H1 (cell line): ENCODE data around the gene LRRC32. TPM values are rescaled to one million over a fixed set of nuclear protein-coding genes. Genes with fewer than 3 reads are reported as not detected.
A peak's percentile ranks its signal among the peaks of the same experiment; 100 is the strongest.

Source experiments
- CTCF ChIA-PET: fragments of 300-600 bp; sonication (Branson Sonifier 250); formaldehyde crosslinking; loops from one replicate; lab custom pipeline; 2021; ENCODE audit not compliant: partially characterized antibody; lab: Charles Lee
- POLR2A ChIA-PET: fragments of 300-600 bp; sonication (Branson Sonifier 250); formaldehyde crosslinking; loops from one replicate; lab custom pipeline; 2021; ENCODE audit warnings: inconsistent platforms; ENCODE audit not compliant: partially characterized antibody; lab: Charles Lee
- DNase-seq, 2 experiments: peaks; one replicate each; pipeline versions ENCODE4 v3.0.0 to v3.0.0-alpha.2; 2010 to 2022; ENCODE audit warnings: low spot score in 2 of 2, low read depth in 1 of 2, mixed read lengths in 1 of 2
- FAIRE-seq: peaks from 2 replicates; lab custom pipeline; 2011; peaks lifted over from hg19 to GRCh38; lab: Jason Lieb, UNC
- H2AFZ ChIP-seq: 2 replicates; pipeline ENCODE4 v1.8.1; 2012; ENCODE audit warnings: low read length, inconsistent platforms
- H2AK5ac ChIP-seq: 2 replicates; pipeline ENCODE4 v1.6.1; 2013; ENCODE audit warnings: low read depth, low read length
- H2BK120ac ChIP-seq: replicated peaks from 2 replicates; pipeline ENCODE3; 2013; ENCODE audit warnings: low read depth, low read length, inconsistent platforms
- H2BK12ac ChIP-seq: 2 replicates; pipeline ENCODE4 v1.6.1; 2013; ENCODE audit warnings: low read depth, low read length
- H2BK15ac ChIP-seq: 2 replicates; pipeline ENCODE4 v1.6.1; 2013; ENCODE audit warnings: low read length
- H2BK20ac ChIP-seq: 2 replicates; pipeline ENCODE4 v1.6.1; 2013; ENCODE audit warnings: low read length
- H2BK5ac ChIP-seq: 2 replicates; pipeline ENCODE4 v1.6.1; 2013; ENCODE audit warnings: low read depth, low read length
- H3K14ac ChIP-seq: 2 replicates; pipeline ENCODE4 v1.6.1; 2013; ENCODE audit warnings: inconsistent platforms; ENCODE audit not compliant: insufficient read length
- H3K18ac ChIP-seq: 2 replicates; pipeline ENCODE4 v1.6.1; 2013; ENCODE audit warnings: low read length; ENCODE audit errors: extremely low read depth
- H3K23ac ChIP-seq: 2 replicates; pipeline ENCODE4 v1.6.1; 2013; ENCODE audit warnings: inconsistent platforms; ENCODE audit not compliant: insufficient read length
- H3K23me2 ChIP-seq: 2 replicates; pipeline ENCODE4 v1.6.1; 2013; ENCODE audit warnings: low read depth, low read length
- H3K27ac ChIP-seq: 2 replicates; pipeline ENCODE4 v1.6.1; 2011; ENCODE audit warnings: low read depth, low read length, inconsistent platforms
- H3K27me3 ChIP-seq, 4 experiments: replicated peaks in 1 of 4; 1 replicate in 1 of 4; 2 replicates in 3 of 4; pipeline versions ENCODE4 v1.6.1 to v1.8.1; 2011 to 2013; ENCODE audit warnings: low read length in 3 of 4, mild to moderate bottlenecking in 3 of 4, inconsistent platforms in 2 of 4, mixed read lengths in 2 of 4, moderate library complexity in 1 of 4; ENCODE audit not compliant: control insufficient read depth in 3 of 4, insufficient read depth in 3 of 4; ENCODE audit errors: extremely low read depth in 1 of 4
- H3K36me3 ChIP-seq, 4 experiments: 2 replicates each; pipeline versions ENCODE4 v1.6.1 to v1.8.1; 2011 to 2013; ENCODE audit warnings: mild to moderate bottlenecking in 4 of 4, low read length in 3 of 4, moderate library complexity in 2 of 4, control low read depth in 1 of 4, inconsistent platforms in 1 of 4; ENCODE audit not compliant: insufficient read depth in 4 of 4, control insufficient read depth in 2 of 4
- H3K4ac ChIP-seq: replicated peaks from 2 replicates; pipeline ENCODE3; 2013; ENCODE audit warnings: low read length, low read depth, mixed read lengths, inconsistent platforms; ENCODE audit not compliant: insufficient read length
- H3K4me1 ChIP-seq, 4 experiments: replicated peaks in 1 of 4; 1 replicate in 1 of 4; 2 replicates in 3 of 4; pipeline versions ENCODE4 v1.6.1 to v1.8.1; 2011 to 2013; ENCODE audit warnings: low read length in 3 of 4, inconsistent platforms in 2 of 4, mixed read lengths in 1 of 4; ENCODE audit not compliant: insufficient read depth in 4 of 4, control insufficient read depth in 3 of 4
- H3K4me2 ChIP-seq, 2 experiments: 2 replicates each; pipeline versions ENCODE4 v1.6.1 to v1.8.1; 2011 to 2013; ENCODE audit warnings: low read depth in 2 of 2, low read length in 2 of 2, control low read depth in 1 of 2, inconsistent platforms in 1 of 2, mild to moderate bottlenecking in 1 of 2; ENCODE audit not compliant: insufficient read depth in 1 of 2
- H3K4me3 ChIP-seq, 4 experiments: fragments of 200-600, 300-600 bp in 1 of 4; sonication (generic), shearing (Covaris generic), sonication (Bioruptor Twin) in 1 of 4; 2 replicates each; pipeline versions ENCODE4 v1.5.1 to v1.8.1; 2011 to 2016; ENCODE audit warnings: low read length in 4 of 4, low read depth in 3 of 4, control low read depth in 2 of 4, inconsistent platforms in 2 of 4, mild to moderate bottlenecking in 2 of 4, mixed read lengths in 1 of 4, moderate library complexity in 1 of 4; ENCODE audit not compliant: insufficient read depth in 2 of 4; ENCODE audit errors: extremely low read depth in 1 of 4
- H3K56ac ChIP-seq: replicated peaks from 2 replicates; pipeline ENCODE3; 2013; ENCODE audit warnings: low read depth, mild to moderate bottlenecking, mixed read lengths, low read length, inconsistent platforms; ENCODE audit not compliant: insufficient read length
- H3K79me1 ChIP-seq: 2 replicates; pipeline ENCODE4 v1.6.1; 2013; ENCODE audit warnings: low read depth, low read length, control low read depth
- H3K79me2 ChIP-seq, 2 experiments: 2 replicates each; pipeline versions ENCODE4 v1.6.1 to v1.8.1; 2012 to 2013; ENCODE audit warnings: low read length in 2 of 2, mild to moderate bottlenecking in 2 of 2, inconsistent platforms in 1 of 2; ENCODE audit not compliant: insufficient read depth in 2 of 2, control insufficient read depth in 1 of 2
- H3K9ac ChIP-seq, 4 experiments: replicated peaks in 1 of 4; 1 replicate in 1 of 4; 2 replicates in 3 of 4; pipeline versions ENCODE4 v1.6.1 to v1.8.1; 2011 to 2013; ENCODE audit warnings: low read depth in 3 of 4, low read length in 3 of 4, control low read depth in 2 of 4, mild to moderate bottlenecking in 2 of 4, moderate library complexity in 2 of 4, inconsistent platforms in 1 of 4; ENCODE audit errors: extremely low read depth in 1 of 4
- H3K9me3 ChIP-seq, 2 experiments: 2 replicates each; pipeline versions ENCODE4 v1.6.1 to v1.8.1; 2012 to 2013; ENCODE audit warnings: mild to moderate bottlenecking in 2 of 2, moderate library complexity in 2 of 2, control low read depth in 1 of 2, inconsistent platforms in 1 of 2, low read depth in 1 of 2, low read length in 1 of 2, mixed read lengths in 1 of 2; ENCODE audit not compliant: insufficient read depth in 2 of 2
- H4K20me1 ChIP-seq, 2 experiments: replicated peaks in 1 of 2; 2 replicates each; pipeline versions ENCODE3 to v1.8.1; 2011 to 2013; ENCODE audit warnings: inconsistent platforms in 2 of 2, low read length in 2 of 2, mild to moderate bottlenecking in 1 of 2; ENCODE audit not compliant: insufficient read depth in 2 of 2, control insufficient read depth in 1 of 2
- H4K5ac ChIP-seq: 2 replicates; pipeline ENCODE4 v1.6.1; 2013; ENCODE audit warnings: low read length, low read depth, mixed read lengths, inconsistent platforms; ENCODE audit not compliant: insufficient read length
- H4K8ac ChIP-seq: 2 replicates; pipeline ENCODE4 v1.8.0; 2013; ENCODE audit warnings: mild to moderate bottlenecking, moderate library complexity, low read length, inconsistent platforms; ENCODE audit not compliant: insufficient read depth; ENCODE audit errors: extremely low read depth
- H4K91ac ChIP-seq: replicated peaks from 2 replicates; pipeline ENCODE3; 2013; ENCODE audit warnings: low read length, mixed read lengths, inconsistent platforms; ENCODE audit not compliant: insufficient read length
- RNF2 ChIP-seq: fragments of 200-900, 300-1000 bp; sonication (generic); IDR thresholded peaks from 2 replicates; pipeline ENCODE4 v1.7.1; 2016; ENCODE audit warnings: borderline replicate concordance, low read depth, mild to moderate bottlenecking, antibody characterized with exemption, low read length; ENCODE audit not compliant: poor library complexity, severe bottlenecking; ENCODE audit errors: missing control alignments
- ZNF274 ChIP-seq: IDR thresholded peaks from 2 replicates; pipeline ENCODE4 v1.7.0; 2012; ENCODE audit warnings: low read length, borderline replicate concordance; ENCODE audit errors: extremely low read depth
- WGBS, 2 experiments: shearing (Covaris generic) in 1 of 2; methylation state at CpG; one replicate each; pipeline versions ENCODE4 v1.1.6 to v1.1.7; 2013 to 2015; ENCODE audit warnings: low lambda C conversion rate in 2 of 2, mixed read lengths in 2 of 2, inconsistent platforms in 1 of 2, low coverage in 1 of 2, missing lambda C conversion rate in 1 of 2; ENCODE audit not compliant: insufficient replicate concordance in 2 of 2, insufficient coverage in 1 of 2, insufficient read length in 1 of 2; ENCODE audit errors: extremely low coverage in 1 of 2, missing lambda C conversion rate in 1 of 2; 5-methylcytosine and 5-hydroxymethylcytosine counted together
- polyA plus RNA-seq, 7 experiments: library from polyadenylated mRNA; depleted of rRNA in 3 of 7; stranded (reverse) in 5 of 7; unstranded in 2 of 7; fragments of >200 nt in 5 of 7; fragments of 200-250 nt in 2 of 7; gene quantifications; 1 replicate in 5 of 7; 2 replicates in 1 of 7; 4 replicates in 1 of 7; pipeline versions ENCODE4 v1.2.1 to v1.2.3, GENCODE V29; 2011 to 2013; ENCODE audit warnings: missing spikeins in 2 of 7, mixed read lengths in 2 of 7
- total RNA-seq: library from RNA; stranded (reverse); fragmentation: NEBNext Ultra II Directional; extraction: Animal tissue kit (Norgen Biotek cat#: 25700); gene quantifications from 2 replicates; pipeline ENCODE4 v1.2.1, GENCODE V29; 2021
- TF ChIP-seq, protein P1 (sequence below): IDR thresholded peaks from 2 replicates; pipeline ENCODE4 v1.6.1; 2012; ENCODE audit warnings: low read length, inconsistent platforms

Gene LRRC32
- total and polyA plus RNA-seq, 2 of the 8 experiments (the other 6 are each of a cell fraction or from before 2014, with no cell fraction given): 0.99 to 1.9 TPM

DNA sequence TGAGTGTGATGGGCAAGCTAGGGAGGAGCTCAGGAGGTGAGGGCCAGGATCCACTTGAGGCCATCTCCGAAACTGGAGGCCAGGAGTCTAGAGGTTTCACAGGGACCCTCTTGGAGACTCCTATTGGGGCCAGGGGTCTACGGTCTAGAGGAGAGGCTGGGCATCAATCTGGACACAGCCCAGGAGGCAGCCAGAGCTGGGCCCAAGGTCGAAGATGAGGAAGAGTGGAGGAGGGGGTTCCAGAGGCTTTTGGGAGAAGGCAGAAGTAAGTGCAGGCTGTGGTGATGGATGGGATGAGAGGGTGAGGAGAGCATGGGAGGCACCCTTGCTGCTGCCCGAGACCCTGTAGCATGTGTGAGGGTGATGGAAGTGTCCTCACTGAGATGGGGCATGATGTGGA, 56.6 kb downstream of the LRRC32 start:
- Histone ChIP-seq H3K56ac (no peak overlapping the region), H3K27ac (no peak overlapping the region), H4K91ac (no peak overlapping the region), H3K9me3 (0 out of 4 replicates have a peak, but pooled peaks cover 0 to 2% of the 10 kb centered on the region in 2 experiments), H3K79me1 (no peaks in the 10 kb centered on the region), H3K4me1 (peaks cover 0 to 18% (median 10%) of the 10 kb centered on the region in 4 experiments; a peak in 6 of 7 replicates), H2BK120ac (no peak overlapping the region), H3K18ac (no peak overlapping the region), H2AK5ac (no peak overlapping the region), H2BK12ac (no peak overlapping the region), H3K23ac (no peak overlapping the region), H3K36me3 (no peaks in the 10 kb centered on the region), H3K14ac (no peak overlapping the region), H3K9ac (no peak overlapping the region), H4K20me1 (no peaks in the 10 kb centered on the region), H2BK20ac (no peak overlapping the region), H3K23me2 (0 out of 2 replicates have a peak, but pooled peaks cover 1% of the 10 kb centered on the region), H2BK15ac (peak overlapping the region; percentile 40; the same call in 1 of the 2 replicates), H2AFZ (no peak overlapping the region), H4K8ac (no peak overlapping the region), H3K4ac (no peak overlapping the region), H3K79me2 (no peaks in the 10 kb centered on the region), H3K27me3 (no peaks in the 10 kb centered on the region), H3K4me2 (no peak overlapping the region), H4K5ac (no peak overlapping the region), H3K4me3 (no peak overlapping the region), H2BK5ac (no peak overlapping the region)
- 85% methylated on average over 4 of the region's 4 CpGs; no CpG with 5 or more reads in 1 of the 2 experiments for WGBS, 2 experiments
- ChIA-PET CTCF (interaction anchor here (1.1 to 4.7 kb wide), 2 partner anchors 15 to 24 kb away, joined by 5 to 36 read pairs; no protein-coding TSS in a partner anchor), POLR2A (no interaction called here)
- DNase-seq: no peak
- no peak for FAIRE-seq
- TF ChIP-seq RNF2: no peak
- TF ChIP-seq, protein P1, sequence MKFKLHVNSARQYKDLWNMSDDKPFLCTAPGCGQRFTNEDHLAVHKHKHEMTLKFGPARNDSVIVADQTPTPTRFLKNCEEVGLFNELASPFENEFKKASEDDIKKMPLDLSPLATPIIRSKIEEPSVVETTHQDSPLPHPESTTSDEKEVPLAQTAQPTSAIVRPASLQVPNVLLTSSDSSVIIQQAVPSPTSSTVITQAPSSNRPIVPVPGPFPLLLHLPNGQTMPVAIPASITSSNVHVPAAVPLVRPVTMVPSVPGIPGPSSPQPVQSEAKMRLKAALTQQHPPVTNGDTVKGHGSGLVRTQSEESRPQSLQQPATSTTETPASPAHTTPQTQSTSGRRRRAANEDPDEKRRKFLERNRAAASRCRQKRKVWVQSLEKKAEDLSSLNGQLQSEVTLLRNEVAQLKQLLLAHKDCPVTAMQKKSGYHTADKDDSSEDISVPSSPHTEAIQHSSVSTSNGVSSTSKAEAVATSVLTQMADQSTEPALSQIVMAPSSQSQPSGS: no peak
- no peak for TF ChIP-seq ZNF274
